ENCODE measurements around the gene ZNF830. TPM values are rescaled to one million over a fixed set of nuclear protein-coding genes. Genes with fewer than 3 reads are reported as not detected.
"Not testable (repeated sequence)": the region's sequence is repeated elsewhere in the genome, so short reads cannot be mapped to it uniquely, and the experiment has no call there.

The ZNF830 gene, protein sequence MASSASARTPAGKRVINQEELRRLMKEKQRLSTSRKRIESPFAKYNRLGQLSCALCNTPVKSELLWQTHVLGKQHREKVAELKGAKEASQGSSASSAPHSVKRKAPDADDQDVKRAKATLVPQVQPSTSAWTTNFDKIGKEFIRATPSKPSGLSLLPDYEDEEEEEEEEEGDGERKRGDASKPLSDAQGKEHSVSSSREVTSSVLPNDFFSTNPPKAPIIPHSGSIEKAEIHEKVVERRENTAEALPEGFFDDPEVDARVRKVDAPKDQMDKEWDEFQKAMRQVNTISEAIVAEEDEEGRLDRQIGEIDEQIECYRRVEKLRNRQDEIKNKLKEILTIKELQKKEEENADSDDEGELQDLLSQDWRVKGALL
- 9.2 TPM for polyA plus RNA-seq (2013, experiment 1 of 2)
- 9.9 TPM for polyA plus RNA-seq (2013, experiment 2 of 2)

DNA sequence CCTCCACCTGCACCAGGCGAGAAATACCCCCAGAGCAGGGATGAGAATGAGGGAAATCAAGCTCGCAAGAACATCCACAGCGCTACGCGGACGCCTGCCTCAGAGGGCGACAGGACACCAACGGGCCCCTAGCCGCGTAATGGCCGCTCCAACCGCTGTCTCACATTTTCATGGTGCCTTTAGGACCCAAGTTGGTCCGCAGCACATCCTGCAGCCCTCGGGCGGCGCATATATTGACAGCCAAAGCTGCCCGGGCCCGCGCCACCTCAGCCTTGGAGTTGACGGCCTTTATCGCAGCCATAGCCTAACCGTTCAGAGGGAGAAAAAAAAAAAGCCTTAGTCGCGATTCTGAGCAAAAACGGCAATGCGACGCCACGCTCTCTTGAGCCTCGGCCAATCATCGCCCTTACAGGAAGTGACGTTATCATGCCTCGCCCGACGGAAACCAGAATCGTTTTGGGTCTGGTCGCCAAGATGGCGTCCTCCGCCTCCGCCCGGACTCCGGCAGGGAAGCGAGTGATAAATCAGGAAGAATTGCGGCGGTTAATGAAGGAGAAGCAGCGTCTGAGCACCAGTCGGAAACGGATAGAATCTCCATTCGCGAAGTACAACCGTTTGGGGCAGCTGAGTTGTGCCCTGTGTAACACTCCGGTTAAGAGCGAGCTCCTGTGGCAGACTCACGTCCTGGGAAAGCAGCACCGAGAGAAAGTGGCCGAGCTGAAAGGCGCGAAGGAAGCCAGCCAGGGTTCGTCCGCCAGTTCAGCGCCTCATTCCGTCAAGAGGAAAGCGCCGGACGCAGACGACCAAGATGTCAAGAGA is at the start of gene ZNF830, which contains the start of gene CCT6B:
ZNF830 (plus strand) TSS at position 448 of the 819 bp plus-strand sequence; CDS start at position 475, 27 bp downstream.
CCT6B (minus strand) TSS at position 368 of the 819 bp plus-strand sequence; CDS start at position 301, 67 bp downstream.
- Histone ChIP-seq H3K9me3 (ENCODE audit: insufficient read depth, low read depth, low read length) (no peaks in the 10 kb centered on the region), H3K27ac (ENCODE audit: low read depth, low read length) (peak within 1 kb of the TSS; percentile 89), H3K4me1 (ENCODE audit: insufficient read depth, low read length) (peaks cover 8% of the 10 kb centered on the region; the same call in 1 of the 2 replicates), H3K27me3 (ENCODE audit: insufficient read depth, low read length) (peaks cover 22% of the 10 kb centered on the region), H3K4me3 (ENCODE audit: low read length) (peak within 1 kb of the TSS; percentile 67), H3K36me3 (ENCODE audit: insufficient read depth, low read length) (peaks cover 36% of the 10 kb centered on the region), H3K9ac (ENCODE audit: low read depth, low read length) (peak within 1 kb of the TSS; percentile 92)
- WGBS: under 1% methylated on average over 65 of the region's 65 CpGs

DNA sequence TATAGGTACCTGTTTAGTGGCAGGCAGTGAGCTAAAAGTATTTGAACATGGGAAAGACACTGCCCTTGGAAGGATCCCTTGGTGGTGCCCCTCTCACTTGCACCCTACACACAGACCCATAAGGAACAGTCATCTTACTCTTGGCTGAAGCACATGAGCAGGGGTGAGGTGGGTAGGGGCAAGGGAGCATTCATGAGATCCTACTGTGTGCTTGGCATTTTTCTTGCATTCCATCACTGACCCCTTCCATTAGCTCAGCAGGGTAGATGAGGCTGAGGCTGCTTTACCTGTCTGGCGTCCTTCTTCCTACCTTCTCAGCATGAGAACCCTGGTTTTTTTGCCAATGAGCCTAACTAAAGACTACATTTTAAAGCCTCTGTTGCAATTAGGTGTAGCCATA is 48.3 kb upstream of the ZNF830 start:
- no peaks in the 10 kb centered on the region for H3K4me1 ChIP-seq (ENCODE audit: insufficient read depth, low read length)
- 43% methylated on average over 1 of the region's 1 CpG for WGBS
- no peak overlapping the region for H3K9ac ChIP-seq (ENCODE audit: low read depth, low read length)
- no peak overlapping the region for H3K4me3 ChIP-seq (ENCODE audit: low read length)
- H3K9me3 ChIP-seq (ENCODE audit: insufficient read depth, low read depth, low read length): no peaks in the 10 kb centered on the region
- H3K27ac ChIP-seq (ENCODE audit: low read depth, low read length): no peak overlapping the region
- no peaks in the 10 kb centered on the region for H3K36me3 ChIP-seq (ENCODE audit: insufficient read depth, low read length)
- no peaks in the 10 kb centered on the region for H3K27me3 ChIP-seq (ENCODE audit: insufficient read depth, low read length)

DNA sequence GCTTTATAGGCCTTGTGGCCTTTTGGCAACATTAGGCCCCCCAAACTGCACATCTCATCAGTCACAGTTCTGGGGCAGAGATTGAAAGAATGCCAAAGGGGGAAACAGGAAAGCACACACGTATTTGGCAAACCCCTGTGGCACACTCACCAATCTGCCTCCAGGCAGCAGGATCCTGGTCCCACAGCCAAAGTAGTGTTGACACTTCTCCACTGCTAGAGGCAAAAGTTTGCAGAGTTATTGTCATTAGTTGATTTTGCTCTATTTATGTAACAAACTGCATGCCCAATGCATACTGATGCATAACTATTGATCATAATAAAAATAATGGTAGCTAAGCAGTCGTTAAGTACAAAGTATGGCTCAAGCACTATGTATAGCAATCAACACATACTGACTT is 45.2 kb upstream of the ZNF830 start:
- H3K4me3 ChIP-seq (ENCODE audit: low read length): no peak overlapping the region
- WGBS: 76% methylated on average over 1 of the region's 2 CpGs
- H3K4me1 ChIP-seq (ENCODE audit: insufficient read depth, low read length): no peaks in the 10 kb centered on the region
- no peaks in the 10 kb centered on the region for H3K9me3 ChIP-seq (ENCODE audit: insufficient read depth, low read depth, low read length)
- no peaks in the 10 kb centered on the region for H3K36me3 ChIP-seq (ENCODE audit: insufficient read depth, low read length)
- no peak overlapping the region for H3K9ac ChIP-seq (ENCODE audit: low read depth, low read length)
- no peaks in the 10 kb centered on the region for H3K27me3 ChIP-seq (ENCODE audit: insufficient read depth, low read length)
- H3K27ac ChIP-seq (ENCODE audit: low read depth, low read length): no peak overlapping the region

DNA sequence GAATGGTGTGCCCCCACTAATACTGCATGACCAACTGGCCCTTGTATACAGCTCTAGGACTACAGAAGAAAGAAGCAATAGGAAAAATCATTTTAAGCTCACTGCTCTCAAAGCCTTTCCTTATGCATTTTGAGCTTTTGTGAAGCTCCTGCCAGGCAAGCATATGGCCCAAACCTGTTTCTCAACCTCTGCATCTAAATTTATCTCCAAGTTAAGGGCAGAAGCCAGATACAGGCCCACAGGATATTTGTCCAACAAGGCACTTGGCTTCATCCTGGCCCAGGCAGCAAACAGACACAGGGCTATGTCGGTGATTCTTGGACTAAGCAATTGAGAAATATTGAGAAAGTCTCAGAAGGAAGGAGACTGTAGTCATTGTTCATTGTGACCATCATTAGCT is 44.0 kb upstream of the ZNF830 start:
- Histone ChIP-seq H3K9me3 (ENCODE audit: insufficient read depth, low read depth, low read length) (no peaks in the 10 kb centered on the region), H3K4me1 (ENCODE audit: insufficient read depth, low read length) (no peaks in the 10 kb centered on the region)
- WGBS: 92% methylated on average over 1 of the region's 1 CpG

DNA sequence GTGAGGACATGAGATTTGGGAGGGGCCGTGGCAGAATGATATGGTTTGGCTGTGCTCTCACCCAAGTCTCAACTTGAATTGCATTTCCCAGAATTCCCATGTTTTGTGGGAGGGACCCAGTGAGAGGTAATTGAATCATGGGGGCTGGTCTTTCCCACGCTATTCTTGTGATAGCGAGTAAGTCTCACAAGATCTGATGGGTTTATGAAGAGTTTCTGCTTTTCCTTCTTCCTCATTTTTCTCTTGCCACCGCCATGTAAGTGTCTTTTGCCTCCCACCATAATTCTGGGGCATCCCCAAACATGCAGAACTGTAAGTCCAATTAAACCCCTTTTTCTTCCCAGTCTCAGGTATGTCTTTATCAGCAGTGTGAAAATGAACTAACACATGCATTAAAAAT is 40.7 kb upstream of the ZNF830 start:
- Histone ChIP-seq H3K36me3 (ENCODE audit: insufficient read depth, low read length) (no peaks in the 10 kb centered on the region), H3K4me3 (ENCODE audit: low read length) (no peak overlapping the region), H3K27me3 (ENCODE audit: insufficient read depth, low read length) (no peaks in the 10 kb centered on the region), H3K9ac (ENCODE audit: low read depth, low read length) (no peak overlapping the region), H3K27ac (ENCODE audit: low read depth, low read length) (no peak overlapping the region), H3K9me3 (ENCODE audit: insufficient read depth, low read depth, low read length) (no peaks in the 10 kb centered on the region), H3K4me1 (ENCODE audit: insufficient read depth, low read length) (no peaks in the 10 kb centered on the region)
- 87% methylated on average over 4 of the region's 4 CpGs for WGBS

More for the DNA sequence above, 44.0 kb upstream of the ZNF830 start:
- H3K27me3 ChIP-seq (ENCODE audit: insufficient read depth, low read length): no peaks in the 10 kb centered on the region
- no peaks in the 10 kb centered on the region for H3K36me3 ChIP-seq (ENCODE audit: insufficient read depth, low read length)
- H3K4me3 ChIP-seq (ENCODE audit: low read length): no peak overlapping the region
- no peak overlapping the region for H3K9ac ChIP-seq (ENCODE audit: low read depth, low read length)
- no peak overlapping the region for H3K27ac ChIP-seq (ENCODE audit: low read depth, low read length)

DNA sequence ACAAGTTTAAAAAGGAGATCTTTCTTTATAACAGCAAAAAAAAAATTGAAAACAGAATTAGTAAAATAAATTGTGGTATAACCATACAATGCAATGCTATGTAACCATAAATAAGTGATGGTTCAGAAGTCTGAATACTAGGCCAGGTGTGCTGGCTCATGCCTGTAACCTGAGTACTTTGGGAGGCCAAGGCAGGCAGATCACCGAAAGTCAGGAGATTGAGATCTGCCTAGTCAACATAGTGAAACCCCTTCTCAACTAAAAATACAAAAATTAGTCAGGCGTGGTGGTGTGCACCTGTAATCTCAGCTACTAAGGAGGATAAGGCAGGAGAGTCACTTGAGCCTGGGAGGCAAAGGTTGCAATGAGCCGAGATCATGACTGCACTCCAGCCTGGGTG is 34.7 kb upstream of the ZNF830 start:
- WGBS: 88% methylated on average over 3 of the region's 3 CpGs
- Histone ChIP-seq H3K4me3 (ENCODE audit: low read length) (no peak overlapping the region), H3K27me3 (ENCODE audit: insufficient read depth, low read length) (no peaks in the 10 kb centered on the region), H3K9ac (ENCODE audit: low read depth, low read length) (no peak overlapping the region), H3K4me1 (ENCODE audit: insufficient read depth, low read length) (no peaks in the 10 kb centered on the region), H3K36me3 (ENCODE audit: insufficient read depth, low read length) (no peaks in the 10 kb centered on the region), H3K27ac (ENCODE audit: low read depth, low read length) (no peak overlapping the region), H3K9me3 (ENCODE audit: insufficient read depth, low read depth, low read length) (peaks cover 4% of the 10 kb centered on the region; the same call in 1 of the 2 replicates)

DNA sequence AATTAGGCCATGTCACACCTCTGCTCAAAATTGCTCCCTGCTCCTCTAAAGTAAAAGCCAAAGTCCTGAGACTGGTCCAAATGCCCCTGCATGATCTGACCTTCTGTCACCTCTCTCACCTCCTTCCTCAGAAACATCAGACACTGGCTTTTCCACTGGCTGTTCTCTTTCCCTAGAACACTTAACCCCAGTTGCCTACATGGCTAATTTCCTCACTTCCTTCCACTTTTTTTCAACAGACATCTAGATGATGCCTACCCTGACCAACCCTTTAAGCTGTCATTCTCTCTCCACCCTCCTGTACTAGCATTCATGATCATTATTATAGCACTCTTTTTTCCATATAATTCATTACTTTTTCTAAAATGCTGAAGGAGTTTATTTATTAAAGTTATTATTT is 31.1 kb upstream of the ZNF830 start:
- Histone ChIP-seq H3K27me3 (ENCODE audit: insufficient read depth, low read length) (0 out of 2 replicates have a peak, but pooled peaks cover 4% of the 10 kb centered on the region), H3K4me1 (ENCODE audit: insufficient read depth, low read length) (no peaks in the 10 kb centered on the region), H3K9me3 (ENCODE audit: insufficient read depth, low read depth, low read length) (peaks cover 4% of the 10 kb centered on the region; the same call in 1 of the 2 replicates), H3K4me3 (ENCODE audit: low read length) (no peak overlapping the region), H3K27ac (ENCODE audit: low read depth, low read length) (no peak overlapping the region), H3K9ac (ENCODE audit: low read depth, low read length) (no peak overlapping the region), H3K36me3 (ENCODE audit: insufficient read depth, low read length) (no peaks in the 10 kb centered on the region)

DNA sequence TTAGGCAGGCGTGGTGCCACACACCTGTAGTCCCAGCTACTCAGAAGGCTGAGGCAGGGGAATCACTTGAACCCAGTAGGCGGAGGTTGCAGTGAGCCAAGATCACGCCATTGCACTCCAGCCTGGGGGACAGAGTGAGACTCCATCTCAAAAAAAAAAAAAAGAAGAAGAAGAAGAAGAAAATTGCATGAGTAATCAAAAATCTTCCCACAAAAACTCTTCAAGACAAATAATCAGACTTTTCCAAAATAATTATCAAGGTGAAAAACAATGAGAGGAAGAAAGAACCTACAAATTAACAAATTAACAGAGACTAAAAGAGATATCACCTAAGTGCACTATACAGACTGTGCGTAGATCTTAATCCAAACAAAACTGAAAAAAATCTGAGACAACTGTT is 10.6 kb upstream of the ZNF830 start:
- not testable (repeated sequence) for H3K9ac ChIP-seq (ENCODE audit: low read depth, low read length); H3K4me3 ChIP-seq (ENCODE audit: low read length); H3K4me1 ChIP-seq (ENCODE audit: insufficient read depth, low read length); H3K9me3 ChIP-seq (ENCODE audit: insufficient read depth, low read depth, low read length); H3K36me3 ChIP-seq (ENCODE audit: insufficient read depth, low read length); H3K27ac ChIP-seq (ENCODE audit: low read depth, low read length)
- H3K27me3 ChIP-seq (ENCODE audit: insufficient read depth, low read length): peaks cover 20% of the 10 kb centered on the region; the same call in 1 of the 2 replicates
- 91% methylated on average over 4 of the region's 4 CpGs for WGBS

DNA sequence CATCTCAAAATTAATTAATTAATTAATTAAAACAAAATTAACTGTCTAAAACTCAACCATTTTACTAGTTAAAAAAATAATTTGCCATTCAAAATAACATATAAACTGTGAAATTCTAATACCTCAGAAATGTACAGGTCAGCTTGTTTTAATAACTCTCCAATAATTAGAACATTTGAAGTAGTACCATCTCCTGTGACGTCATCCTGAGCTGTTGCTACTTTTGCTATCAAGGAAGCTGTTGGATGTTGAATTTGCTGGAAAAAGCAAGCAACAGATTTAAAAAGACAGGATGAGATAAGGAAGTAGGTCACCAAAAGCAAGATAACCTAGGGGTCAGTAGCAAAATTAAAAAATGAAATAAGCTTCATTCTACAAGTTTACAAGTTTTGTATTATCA is 2.9 kb upstream of the ZNF830 start:
- Histone ChIP-seq H3K36me3 (ENCODE audit: insufficient read depth, low read length) (peaks cover 7% of the 10 kb centered on the region), H3K9ac (ENCODE audit: low read depth, low read length) (no peak overlapping the region), H3K4me1 (ENCODE audit: insufficient read depth, low read length) (peaks cover 8% of the 10 kb centered on the region; the same call in 1 of the 2 replicates), H3K27me3 (ENCODE audit: insufficient read depth, low read length) (peaks cover 33% of the 10 kb centered on the region), H3K4me3 (ENCODE audit: low read length) (no peak overlapping the region), H3K9me3 (ENCODE audit: insufficient read depth, low read depth, low read length) (no peaks in the 10 kb centered on the region), H3K27ac (ENCODE audit: low read depth, low read length) (no peak overlapping the region)
- WGBS: 80% methylated on average over 1 of the region's 1 CpG

DNA sequence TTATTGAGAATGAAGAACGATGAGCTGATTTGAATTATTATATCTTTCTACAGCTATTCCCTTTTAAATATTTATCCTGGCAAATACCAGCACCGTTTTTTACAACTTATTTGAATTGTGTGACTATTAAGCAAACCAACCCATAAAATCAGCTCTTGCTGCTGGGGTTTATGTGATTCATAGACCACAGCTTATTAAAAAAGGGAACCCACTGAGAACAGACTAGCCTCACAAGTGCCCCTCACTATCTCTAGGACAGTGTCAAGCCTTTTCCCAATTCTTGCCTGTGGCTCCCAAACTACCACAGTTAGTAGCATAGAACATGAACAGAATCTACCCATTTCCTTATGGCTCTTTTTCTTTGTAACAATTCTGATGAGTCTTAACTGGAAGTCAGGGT is 12.8 kb downstream of the ZNF830 start:
- Histone ChIP-seq H3K9ac (ENCODE audit: low read depth, low read length) (no peak overlapping the region), H3K4me3 (ENCODE audit: low read length) (no peak overlapping the region), H3K27me3 (ENCODE audit: insufficient read depth, low read length) (no peaks in the 10 kb centered on the region), H3K27ac (ENCODE audit: low read depth, low read length) (no peak overlapping the region), H3K36me3 (ENCODE audit: insufficient read depth, low read length) (no peaks in the 10 kb centered on the region; the same call in 1 of the 2 replicates), H3K9me3 (ENCODE audit: insufficient read depth, low read depth, low read length) (no peaks in the 10 kb centered on the region), H3K4me1 (ENCODE audit: insufficient read depth, low read length) (peaks cover 2% of the 10 kb centered on the region; the same call in 1 of the 2 replicates)
- WGBS: 83% methylated on average over 1 of the region's 2 CpGs
